PFSK-1 (cell line): ENCODE data around the gene AIG1.

Experiments
- FOXP2 ChIP-seq: optimal IDR thresholded peaks from 2 replicates; pipeline ENCODE3; 2011; ENCODE audit warnings: borderline replicate concordance, control low read depth, inconsistent platforms; ENCODE audit not compliant: insufficient read depth; ENCODE audit errors: extremely low read length, extremely low read depth
- POLR2AphosphoS5 ChIP-seq: IDR thresholded peaks from 2 replicates; pipeline ENCODE4 v1.6.1; 2012; ENCODE audit warnings: low read depth, mild to moderate bottlenecking, control low read depth, low read length, moderate library complexity
- SIN3A ChIP-seq: IDR thresholded peaks from 2 replicates; pipeline ENCODE4 v1.6.1; 2012; ENCODE audit warnings: mild to moderate bottlenecking, low read length, moderate library complexity, borderline replicate concordance; ENCODE audit not compliant: insufficient read depth
- TAF1 ChIP-seq: IDR thresholded peaks from 2 replicates; pipeline ENCODE4 v1.6.1; 2012; ENCODE audit warnings: low read length, control low read depth, borderline replicate concordance; ENCODE audit not compliant: insufficient read depth
- TF ChIP-seq, protein P1 (sequence below), 2 experiments: IDR thresholded peaks; 2 replicates each; pipeline versions ENCODE4 v1.6.1 to v1.8.0; 2011 to 2012; ENCODE audit warnings: low read depth in 2 of 2, low read length in 2 of 2, control low read depth in 1 of 2, inconsistent platforms in 1 of 2, mild to moderate bottlenecking in 1 of 2, moderate library complexity in 1 of 2; ENCODE audit not compliant: insufficient read depth in 1 of 2

AIG1 gene

DNA sequence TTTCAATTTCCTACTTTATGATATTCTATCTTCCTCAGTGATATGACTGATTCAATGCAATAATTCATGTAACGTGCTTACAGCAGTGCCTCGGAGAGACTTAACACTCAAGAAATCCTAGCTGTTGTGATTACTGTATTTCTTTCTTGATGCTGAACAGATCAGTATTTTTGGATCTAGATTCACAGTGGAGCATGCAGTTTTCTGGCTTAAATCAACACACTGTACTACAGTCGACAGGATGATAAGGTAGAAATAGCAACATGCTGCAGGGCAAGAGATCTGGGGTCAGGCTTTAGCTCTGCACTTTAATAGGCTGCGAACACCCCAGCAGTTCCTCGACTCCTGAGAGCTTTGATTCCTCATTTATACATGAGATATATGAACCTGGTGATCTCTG, 161.0 kb downstream of the AIG1 start:
- no peak for TF ChIP-seq POLR2AphosphoS5
- TF ChIP-seq, protein P1, sequence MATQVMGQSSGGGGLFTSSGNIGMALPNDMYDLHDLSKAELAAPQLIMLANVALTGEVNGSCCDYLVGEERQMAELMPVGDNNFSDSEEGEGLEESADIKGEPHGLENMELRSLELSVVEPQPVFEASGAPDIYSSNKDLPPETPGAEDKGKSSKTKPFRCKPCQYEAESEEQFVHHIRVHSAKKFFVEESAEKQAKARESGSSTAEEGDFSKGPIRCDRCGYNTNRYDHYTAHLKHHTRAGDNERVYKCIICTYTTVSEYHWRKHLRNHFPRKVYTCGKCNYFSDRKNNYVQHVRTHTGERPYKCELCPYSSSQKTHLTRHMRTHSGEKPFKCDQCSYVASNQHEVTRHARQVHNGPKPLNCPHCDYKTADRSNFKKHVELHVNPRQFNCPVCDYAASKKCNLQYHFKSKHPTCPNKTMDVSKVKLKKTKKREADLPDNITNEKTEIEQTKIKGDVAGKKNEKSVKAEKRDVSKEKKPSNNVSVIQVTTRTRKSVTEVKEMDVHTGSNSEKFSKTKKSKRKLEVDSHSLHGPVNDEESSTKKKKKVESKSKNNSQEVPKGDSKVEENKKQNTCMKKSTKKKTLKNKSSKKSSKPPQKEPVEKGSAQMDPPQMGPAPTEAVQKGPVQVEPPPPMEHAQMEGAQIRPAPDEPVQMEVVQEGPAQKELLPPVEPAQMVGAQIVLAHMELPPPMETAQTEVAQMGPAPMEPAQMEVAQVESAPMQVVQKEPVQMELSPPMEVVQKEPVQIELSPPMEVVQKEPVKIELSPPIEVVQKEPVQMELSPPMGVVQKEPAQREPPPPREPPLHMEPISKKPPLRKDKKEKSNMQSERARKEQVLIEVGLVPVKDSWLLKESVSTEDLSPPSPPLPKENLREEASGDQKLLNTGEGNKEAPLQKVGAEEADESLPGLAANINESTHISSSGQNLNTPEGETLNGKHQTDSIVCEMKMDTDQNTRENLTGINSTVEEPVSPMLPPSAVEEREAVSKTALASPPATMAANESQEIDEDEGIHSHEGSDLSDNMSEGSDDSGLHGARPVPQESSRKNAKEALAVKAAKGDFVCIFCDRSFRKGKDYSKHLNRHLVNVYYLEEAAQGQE (IDR thresholded peaks at IDR 0.05; ENCODE audit: insufficient read depth in 1 of 2, low read depth in 2 of 2, low read length in 2 of 2) = no peak
- no peak for TF ChIP-seq FOXP2
- TF ChIP-seq SIN3A = no peak
- TF ChIP-seq TAF1 = no peak

DNA sequence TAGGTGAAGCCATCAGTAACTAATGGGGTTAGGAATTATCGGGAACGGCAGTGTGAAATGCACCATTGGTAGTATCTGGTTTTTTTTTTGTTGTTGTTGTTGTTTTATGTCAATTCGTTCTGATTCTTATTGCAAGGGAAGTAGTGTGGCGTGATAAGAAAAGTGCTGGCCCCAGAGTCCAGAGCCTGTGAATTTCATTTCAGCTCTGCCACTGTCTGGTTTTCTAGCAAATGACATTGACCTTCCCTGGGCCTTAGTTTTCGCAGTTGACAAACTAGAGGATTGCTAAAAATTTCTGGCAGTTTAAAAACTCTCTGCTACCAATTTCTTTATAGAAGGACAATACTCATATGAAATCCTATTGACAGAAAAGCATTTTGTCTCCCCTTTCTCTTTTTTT, 161.6 kb downstream of the AIG1 start:
- TF ChIP-seq SIN3A (no peak), POLR2AphosphoS5 (no peak), FOXP2 (no peak), TAF1 (no peak)
- TF ChIP-seq, protein P1 (IDR thresholded peaks at IDR 0.05; ENCODE audit: insufficient read depth in 1 of 2, low read depth in 2 of 2, low read length in 2 of 2) = no peak

DNA sequence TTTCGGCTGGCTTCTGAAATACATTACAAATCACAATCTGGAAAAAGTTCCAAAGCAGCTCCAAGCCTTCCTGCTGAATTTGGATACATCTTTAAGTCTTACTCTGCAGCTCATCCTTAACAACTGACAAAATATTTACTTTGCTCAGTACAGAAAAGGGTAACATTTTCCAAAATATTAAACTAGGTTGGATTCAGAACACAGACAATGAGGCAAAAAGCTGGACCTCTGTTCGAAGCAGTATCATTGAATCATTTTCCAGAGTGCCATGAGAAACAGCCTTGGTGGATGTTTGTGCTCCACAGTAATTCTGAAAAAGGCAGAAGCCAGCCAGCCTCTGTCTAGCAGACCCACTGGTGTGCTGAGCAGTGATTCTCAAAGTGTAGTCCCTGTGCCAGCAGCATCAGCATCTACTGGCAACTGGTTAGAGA, 162.1 kb downstream of the AIG1 start:
- TF ChIP-seq TAF1 (no peak), POLR2AphosphoS5 (no peak), FOXP2 (no peak), SIN3A (no peak)
- TF ChIP-seq, protein P1 (IDR thresholded peaks at IDR 0.05; ENCODE audit: insufficient read depth in 1 of 2, low read depth in 2 of 2, low read length in 2 of 2) = no peak

DNA sequence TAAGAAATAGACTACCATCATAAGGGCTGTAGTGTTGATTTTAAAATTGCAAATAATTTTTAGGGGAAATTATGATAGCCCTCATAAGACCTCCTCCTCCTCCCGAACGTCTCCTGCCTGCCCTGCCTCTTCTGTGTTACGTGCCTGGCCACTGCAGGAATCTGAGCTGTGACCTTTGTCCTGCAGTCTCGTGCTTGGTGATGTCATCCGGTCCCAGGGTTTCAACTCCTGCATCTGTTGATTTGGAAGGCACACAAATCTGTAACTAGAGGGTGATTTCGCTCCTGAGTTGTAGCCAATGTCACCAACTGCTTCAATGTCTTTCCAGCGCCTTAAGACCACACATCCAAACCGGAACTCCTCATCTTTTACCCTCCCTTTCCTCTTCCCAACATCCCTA, 163.2 kb downstream of the AIG1 start:
- TF ChIP-seq, protein P1 (IDR thresholded peaks at IDR 0.05; ENCODE audit: insufficient read depth in 1 of 2, low read depth in 2 of 2, low read length in 2 of 2) = no peak
- no peak for TF ChIP-seq SIN3A

DNA sequence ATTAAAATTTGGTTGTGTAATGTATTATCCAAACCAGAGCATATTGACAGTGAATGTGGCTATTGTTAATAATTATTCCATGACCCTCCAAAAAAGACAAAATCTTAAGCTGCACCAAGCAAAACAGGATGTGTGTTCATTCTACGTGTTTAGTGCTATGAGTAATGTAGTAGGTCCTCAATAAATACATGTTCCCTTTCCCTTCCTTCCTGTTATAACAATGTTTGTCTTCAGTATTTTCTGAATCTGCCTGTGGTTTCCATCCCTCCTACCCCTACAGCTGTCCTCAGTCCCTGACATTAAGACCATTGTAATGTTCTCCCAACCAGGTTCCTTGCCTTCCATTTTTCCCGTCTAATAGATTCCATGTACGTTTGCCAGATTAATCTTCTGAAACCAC, 163.8 kb downstream of the AIG1 start:
- no peak for TF ChIP-seq TAF1
- TF ChIP-seq, protein P1 (IDR thresholded peaks at IDR 0.05; ENCODE audit: insufficient read depth in 1 of 2, low read depth in 2 of 2, low read length in 2 of 2) = no peak
- no peak for TF ChIP-seq SIN3A
- no peak for TF ChIP-seq FOXP2
- TF ChIP-seq POLR2AphosphoS5 = no peak
